DOHH2 (cell line): ENCODE data around the gene TMED4.
A peak's percentile ranks its signal among the peaks of the same experiment; 100 is the strongest.

Experiments used
- H3F3A ChIP-seq: fragments of 200-600 bp; sonication (generic), shearing (Covaris generic); 2 replicates; pipeline ENCODE4 v1.6.0; 2016; ENCODE audit warnings: antibody characterized with exemption, mild to moderate bottlenecking; ENCODE audit not compliant: control insufficient read depth, insufficient read depth
- H3K27ac ChIP-seq: fragments of 200-600 bp; sonication (generic); 2 replicates; pipeline ENCODE4 v1.5.1; 2014; ENCODE audit warnings: low read depth, mild to moderate bottlenecking, low read length, moderate library complexity
- H3K27me3 ChIP-seq: fragments of 200-600 bp; sonication (generic); 2 replicates; pipeline ENCODE4 v1.6.1; 2014; ENCODE audit warnings: mild to moderate bottlenecking, low read length, mixed read lengths; ENCODE audit not compliant: control insufficient read depth
- H3K36me3 ChIP-seq: fragments of 200-600 bp; sonication (generic); 2 replicates; pipeline ENCODE4 v1.6.1; 2014; ENCODE audit warnings: mild to moderate bottlenecking, low read length, moderate library complexity, mixed read lengths; ENCODE audit not compliant: control insufficient read depth
- H3K4me1 ChIP-seq: fragments of 200-600 bp; sonication (generic); 2 replicates; pipeline ENCODE4 v1.6.1; 2014; ENCODE audit warnings: mild to moderate bottlenecking, low read length, mixed read lengths; ENCODE audit not compliant: control insufficient read depth
- H3K4me2 ChIP-seq: fragments of 200-600 bp; sonication (generic); 2 replicates; pipeline ENCODE4 v1.6.0; 2014; ENCODE audit warnings: mild to moderate bottlenecking, low read length, moderate library complexity
- H3K4me3 ChIP-seq: fragments of 200-600 bp; sonication (generic); 2 replicates; pipeline ENCODE4 v1.5.1; 2014; ENCODE audit warnings: mild to moderate bottlenecking, low read length, mixed read lengths
- H3K79me2 ChIP-seq: fragments of 200-600 bp; sonication (generic); 2 replicates; pipeline ENCODE4 v1.6.1; 2014; ENCODE audit warnings: mild to moderate bottlenecking, low read length, mixed read lengths; ENCODE audit not compliant: control insufficient read depth
- H3K9me2 ChIP-seq: fragments of 200-600 bp; sonication (generic); replicated peaks from 2 replicates; pipeline ENCODE4 v1.6.1; 2014; ENCODE audit warnings: mild to moderate bottlenecking, low read length, mixed read lengths; ENCODE audit not compliant: control insufficient read depth
- H3K9me3 ChIP-seq: fragments of 200-600 bp; sonication (generic); 2 replicates; pipeline ENCODE4 v1.6.1; 2014; ENCODE audit warnings: antibody characterized with exemption, low read length, mixed read lengths; ENCODE audit not compliant: control insufficient read depth, insufficient read depth
- H4K20me1 ChIP-seq: fragments of 200-600 bp; sonication (generic); 2 replicates; pipeline ENCODE4 v1.6.0; 2014; ENCODE audit warnings: low read depth, mild to moderate bottlenecking, antibody characterized with exemption, low read length, moderate library complexity; ENCODE audit not compliant: control insufficient read depth, insufficient read depth
- CTCF ChIP-seq: fragments of 200-600 bp; sonication (generic); IDR thresholded peaks from one replicate; pipeline ENCODE4 v1.5.1; 2014; ENCODE audit warnings: antibody characterized with exemption, mild to moderate bottlenecking, low read depth, low read length; ENCODE audit not compliant: poor library complexity, severe bottlenecking
- EZH2phosphoT487 ChIP-seq: fragments of 200-600 bp; sonication (generic); IDR thresholded peaks from 2 replicates; pipeline ENCODE4 v1.6.1; 2017; ENCODE audit warnings: borderline replicate concordance, mild to moderate bottlenecking, antibody characterized with exemption, low read length, moderate library complexity, mixed read lengths

The TMED4 gene

GRCh38 chr7:44534501-44534900 is 47.5 kb downstream of the TMED4 start:
- peak; percentile 98 for TF ChIP-seq CTCF
- no peak for TF ChIP-seq EZH2phosphoT487
- Histone ChIP-seq H3K27ac (no peak overlapping the region), H3K27me3 (no peaks in the 10 kb centered on the region), H3K9me3 (no peaks in the 10 kb centered on the region), H3K4me2 (no peak overlapping the region), H4K20me1 (no peaks in the 10 kb centered on the region), H3K9me2 (no peaks in the 10 kb centered on the region), H3K4me1 (no peaks in the 10 kb centered on the region), H3K4me3 (no peak overlapping the region), H3K79me2 (no peaks in the 10 kb centered on the region), H3F3A (no peaks in the 10 kb centered on the region), H3K36me3 (no peaks in the 10 kb centered on the region)

GRCh38 chr7:44534087-44534486 is 47.9 kb downstream of the TMED4 start:
- H3K4me3 ChIP-seq, result no peak overlapping the region
- H3K27me3 ChIP-seq, result no peaks in the 10 kb centered on the region
- H3K4me1 ChIP-seq, result no peaks in the 10 kb centered on the region
- H3F3A ChIP-seq, result no peaks in the 10 kb centered on the region
- no peaks in the 10 kb centered on the region for H4K20me1 ChIP-seq
- H3K36me3 ChIP-seq, result no peaks in the 10 kb centered on the region
- no peak for TF ChIP-seq CTCF
- no peak for TF ChIP-seq EZH2phosphoT487
- no peak overlapping the region for H3K27ac ChIP-seq
- H3K4me2 ChIP-seq, result no peak overlapping the region
- H3K79me2 ChIP-seq, result no peaks in the 10 kb centered on the region
- H3K9me3 ChIP-seq, result no peaks in the 10 kb centered on the region
- no peaks in the 10 kb centered on the region for H3K9me2 ChIP-seq

GRCh38 chr7:44533301-44534055 is 48.6 kb downstream of the TMED4 start:
- no peak overlapping the region for H3K4me2 ChIP-seq

More at GRCh38 chr7:44533301-44534055, 48.6 kb downstream of the TMED4 start:
- H3K4me1 ChIP-seq, result no peaks in the 10 kb centered on the region
- H3K36me3 ChIP-seq, result no peaks in the 10 kb centered on the region
- TF ChIP-seq EZH2phosphoT487 (no peak), CTCF (no peak)
- H3K9me3 ChIP-seq, result no peaks in the 10 kb centered on the region
- H3K27ac ChIP-seq, result no peak overlapping the region
- no peaks in the 10 kb centered on the region for H3K9me2 ChIP-seq
- no peaks in the 10 kb centered on the region for H3K79me2 ChIP-seq
- no peaks in the 10 kb centered on the region for H3F3A ChIP-seq
- no peaks in the 10 kb centered on the region for H3K27me3 ChIP-seq
- H3K4me3 ChIP-seq, result no peak overlapping the region
- no peaks in the 10 kb centered on the region for H4K20me1 ChIP-seq
